ENCODE data around the gene SCARB1.

Gene SCARB1

DNA sequence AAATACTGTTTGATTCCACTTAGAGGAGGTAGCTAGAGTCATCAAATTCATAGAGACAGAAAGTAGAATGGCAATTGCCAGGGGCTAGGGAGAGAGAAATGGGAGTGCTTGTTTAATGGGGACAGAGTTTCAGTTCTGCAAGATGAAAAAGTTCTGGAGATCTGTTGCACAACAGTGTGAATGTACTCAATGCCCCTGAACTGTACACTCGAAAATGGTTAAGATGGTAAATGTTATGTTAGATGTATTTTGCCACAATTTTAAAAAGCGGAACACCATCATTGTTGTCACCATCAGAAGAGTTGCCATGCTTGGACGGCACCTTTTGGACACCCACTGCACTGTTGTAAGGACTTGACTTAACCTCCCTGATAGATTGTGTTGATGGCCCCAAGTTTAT lies 106.9 kb downstream of the SCARB1 start:
- Histone ChIP-seq H3K27ac (ENCODE audit: low read depth, low read length, poor library complexity, severe bottlenecking) (no peak overlapping the region), H3K4me1 (ENCODE audit: insufficient read depth, low read length, severe bottlenecking) (no peaks in the 10 kb centered on the region), H2AFZ (ENCODE audit: low read length) (no peak overlapping the region), H3K4me2 (ENCODE audit: low read length) (no peak overlapping the region), H4K20me1 (ENCODE audit: insufficient read depth, low read length) (no peaks in the 10 kb centered on the region), H3K9me2 (ENCODE audit: low read depth, low read length) (no peaks in the 10 kb centered on the region), H3K79me2 (ENCODE audit: insufficient read depth, low read length) (no peaks in the 10 kb centered on the region), H3K9me3 (ENCODE audit: low read length) (no peaks in the 10 kb centered on the region), H3K27me3 (ENCODE audit: insufficient read depth, low read length) (peaks cover 29% of the 10 kb centered on the region), H3K36me3 (ENCODE audit: insufficient read depth, low read length) (no peaks in the 10 kb centered on the region; the same call in 1 of the 2 replicates), H3F3A (ENCODE audit: insufficient read depth, low read length) (no peaks in the 10 kb centered on the region), H3K9ac (ENCODE audit: low read length) (no peak overlapping the region), H3K4me3 (ENCODE audit: low read depth, low read length, poor library complexity, severe bottlenecking) (no peak overlapping the region)
- TF ChIP-seq, protein P1, sequence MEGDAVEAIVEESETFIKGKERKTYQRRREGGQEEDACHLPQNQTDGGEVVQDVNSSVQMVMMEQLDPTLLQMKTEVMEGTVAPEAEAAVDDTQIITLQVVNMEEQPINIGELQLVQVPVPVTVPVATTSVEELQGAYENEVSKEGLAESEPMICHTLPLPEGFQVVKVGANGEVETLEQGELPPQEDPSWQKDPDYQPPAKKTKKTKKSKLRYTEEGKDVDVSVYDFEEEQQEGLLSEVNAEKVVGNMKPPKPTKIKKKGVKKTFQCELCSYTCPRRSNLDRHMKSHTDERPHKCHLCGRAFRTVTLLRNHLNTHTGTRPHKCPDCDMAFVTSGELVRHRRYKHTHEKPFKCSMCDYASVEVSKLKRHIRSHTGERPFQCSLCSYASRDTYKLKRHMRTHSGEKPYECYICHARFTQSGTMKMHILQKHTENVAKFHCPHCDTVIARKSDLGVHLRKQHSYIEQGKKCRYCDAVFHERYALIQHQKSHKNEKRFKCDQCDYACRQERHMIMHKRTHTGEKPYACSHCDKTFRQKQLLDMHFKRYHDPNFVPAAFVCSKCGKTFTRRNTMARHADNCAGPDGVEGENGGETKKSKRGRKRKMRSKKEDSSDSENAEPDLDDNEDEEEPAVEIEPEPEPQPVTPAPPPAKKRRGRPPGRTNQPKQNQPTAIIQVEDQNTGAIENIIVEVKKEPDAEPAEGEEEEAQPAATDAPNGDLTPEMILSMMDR (IDR thresholded peaks at IDR 0.05; ENCODE audit: low read length): no peak
- no peak for TF ChIP-seq EZH2 (IDR thresholded peaks at IDR 0.05; ENCODE audit: borderline replicate concordance, low read length)

DNA sequence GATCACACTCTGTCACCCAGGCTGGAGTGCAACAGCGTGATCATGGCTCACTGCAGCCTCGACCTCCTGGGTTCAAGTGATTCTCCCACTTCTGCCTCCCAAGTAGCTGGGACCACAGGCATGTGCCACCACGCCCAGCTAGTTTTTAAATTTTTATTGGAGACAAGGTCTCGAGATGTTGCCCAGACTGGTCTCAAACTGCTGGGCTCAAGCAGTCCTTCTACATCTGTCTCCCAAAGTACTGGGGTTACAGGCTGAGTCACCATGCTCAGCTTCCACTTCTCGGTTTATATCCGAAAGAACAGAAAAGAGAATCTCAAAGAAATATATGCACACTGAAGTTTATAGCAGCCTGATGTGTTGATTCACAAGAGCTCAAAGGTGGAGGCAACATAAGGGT lies 107.5 kb downstream of the SCARB1 start:
- Histone ChIP-seq H3K27me3 (ENCODE audit: insufficient read depth, low read length) (peaks cover 29% of the 10 kb centered on the region), H3K36me3 (ENCODE audit: insufficient read depth, low read length) (no peaks in the 10 kb centered on the region; the same call in 1 of the 2 replicates), H3K79me2 (ENCODE audit: insufficient read depth, low read length) (no peaks in the 10 kb centered on the region), H3K9ac (ENCODE audit: low read length) (no peak overlapping the region), H3K4me2 (ENCODE audit: low read length) (no peak overlapping the region), H3F3A (ENCODE audit: insufficient read depth, low read length) (no peaks in the 10 kb centered on the region), H3K4me3 (ENCODE audit: low read depth, low read length, poor library complexity, severe bottlenecking) (no peak overlapping the region), H3K9me3 (ENCODE audit: low read length) (no peaks in the 10 kb centered on the region), H3K4me1 (ENCODE audit: insufficient read depth, low read length, severe bottlenecking) (no peaks in the 10 kb centered on the region), H4K20me1 (ENCODE audit: insufficient read depth, low read length) (no peaks in the 10 kb centered on the region), H3K27ac (ENCODE audit: low read depth, low read length, poor library complexity, severe bottlenecking) (no peak overlapping the region), H3K9me2 (ENCODE audit: low read depth, low read length) (no peaks in the 10 kb centered on the region), H2AFZ (ENCODE audit: low read length) (no peak overlapping the region)
- no peak for TF ChIP-seq EZH2 (IDR thresholded peaks at IDR 0.05; ENCODE audit: borderline replicate concordance, low read length)
- TF ChIP-seq, protein P1 (IDR thresholded peaks at IDR 0.05; ENCODE audit: low read length): no peak

DNA sequence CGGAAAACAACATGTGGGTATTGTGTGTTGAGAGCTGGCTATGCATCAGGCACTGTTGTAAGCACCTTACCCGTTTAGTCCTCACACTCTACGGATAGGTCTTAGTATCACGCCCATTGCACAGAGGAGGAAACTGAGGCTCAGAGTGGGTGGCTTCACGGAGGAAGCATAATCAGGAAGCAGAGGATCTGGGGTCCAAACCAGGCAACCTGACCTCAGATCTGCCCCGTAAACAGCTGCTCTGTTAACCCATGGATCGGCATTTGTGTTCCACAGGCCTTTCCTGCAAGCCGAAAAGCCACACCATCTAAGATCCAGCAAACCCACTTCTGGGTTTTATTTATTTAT lies 107.9 kb downstream of the SCARB1 start:
- no peak overlapping the region for H3K9ac ChIP-seq (ENCODE audit: low read length)
- no peak for TF ChIP-seq EZH2 (IDR thresholded peaks at IDR 0.05; ENCODE audit: borderline replicate concordance, low read length)
- TF ChIP-seq, protein P1 (IDR thresholded peaks at IDR 0.05; ENCODE audit: low read length): no peak
- H3K4me3 ChIP-seq (ENCODE audit: low read depth, low read length, poor library complexity, severe bottlenecking): no peak overlapping the region
- no peaks in the 10 kb centered on the region; the same call in 1 of the 2 replicates for H3K36me3 ChIP-seq (ENCODE audit: insufficient read depth, low read length)
- no peaks in the 10 kb centered on the region for H4K20me1 ChIP-seq (ENCODE audit: insufficient read depth, low read length)
- no peak overlapping the region for H3K4me2 ChIP-seq (ENCODE audit: low read length)
- H3K9me3 ChIP-seq (ENCODE audit: low read length): no peaks in the 10 kb centered on the region
- no peaks in the 10 kb centered on the region for H3F3A ChIP-seq (ENCODE audit: insufficient read depth, low read length)
- H3K79me2 ChIP-seq (ENCODE audit: insufficient read depth, low read length): no peaks in the 10 kb centered on the region
- H2AFZ ChIP-seq (ENCODE audit: low read length): no peak overlapping the region
- no peak overlapping the region for H3K27ac ChIP-seq (ENCODE audit: low read depth, low read length, poor library complexity, severe bottlenecking)
- H3K9me2 ChIP-seq (ENCODE audit: low read depth, low read length): no peaks in the 10 kb centered on the region
- no peaks in the 10 kb centered on the region for H3K4me1 ChIP-seq (ENCODE audit: insufficient read depth, low read length, severe bottlenecking)
- H3K27me3 ChIP-seq (ENCODE audit: insufficient read depth, low read length): peaks cover 33% of the 10 kb centered on the region
